NCI-H82 treated with DMSO at 0.1 percent for 48 hours (cell line): Measurements from ENCODE around the gene CHD3.

Experiments
- DNase-seq: peaks from one replicate; lab custom pipeline; 2025; ENCODE audit not compliant: unreplicated experiment; lab: John Stamatoyannopoulos, UW

The CHD3 gene

DNA sequence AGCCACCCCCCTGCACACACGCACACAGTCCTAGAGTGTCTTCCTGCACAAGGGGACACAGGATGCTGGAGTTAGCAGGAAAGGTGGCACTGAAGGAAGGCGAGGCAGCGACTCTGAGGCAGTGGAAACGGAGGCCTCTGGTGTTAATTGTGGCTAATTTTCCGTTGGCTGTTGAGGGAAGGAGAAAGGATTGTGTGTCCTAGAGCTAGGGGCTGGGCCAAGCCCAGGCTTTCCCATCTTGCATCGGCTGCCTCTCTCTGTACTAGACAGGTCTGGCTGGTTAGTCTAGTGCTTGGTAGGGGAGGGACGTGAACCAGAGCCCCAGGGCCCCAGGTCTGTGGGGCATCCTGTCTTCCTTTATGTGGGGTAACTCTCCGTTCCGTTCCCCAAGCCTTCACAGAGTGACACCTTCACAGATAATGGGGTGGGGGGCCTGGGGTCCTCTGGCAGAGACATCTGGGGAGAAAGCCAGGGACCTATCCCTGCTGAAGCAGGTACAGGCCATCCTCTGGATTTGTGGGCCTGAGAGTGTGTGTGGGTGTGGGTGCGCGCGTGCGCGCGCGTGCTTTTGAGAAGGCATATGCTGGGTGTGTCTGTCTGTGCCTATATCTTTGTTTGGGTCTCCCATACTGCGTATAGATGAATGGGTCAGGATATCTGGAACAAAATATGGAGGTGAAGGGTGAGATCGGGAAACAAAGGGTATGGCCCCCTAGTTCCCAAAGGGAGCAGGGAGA is at the start of gene CHD3:
Gene CHD3 (plus strand): TSS at position 606 of the 737 bp plus-strand sequence. CDS start 212 bp downstream, outside the sequence.
- DNase-seq = no peak

DNA sequence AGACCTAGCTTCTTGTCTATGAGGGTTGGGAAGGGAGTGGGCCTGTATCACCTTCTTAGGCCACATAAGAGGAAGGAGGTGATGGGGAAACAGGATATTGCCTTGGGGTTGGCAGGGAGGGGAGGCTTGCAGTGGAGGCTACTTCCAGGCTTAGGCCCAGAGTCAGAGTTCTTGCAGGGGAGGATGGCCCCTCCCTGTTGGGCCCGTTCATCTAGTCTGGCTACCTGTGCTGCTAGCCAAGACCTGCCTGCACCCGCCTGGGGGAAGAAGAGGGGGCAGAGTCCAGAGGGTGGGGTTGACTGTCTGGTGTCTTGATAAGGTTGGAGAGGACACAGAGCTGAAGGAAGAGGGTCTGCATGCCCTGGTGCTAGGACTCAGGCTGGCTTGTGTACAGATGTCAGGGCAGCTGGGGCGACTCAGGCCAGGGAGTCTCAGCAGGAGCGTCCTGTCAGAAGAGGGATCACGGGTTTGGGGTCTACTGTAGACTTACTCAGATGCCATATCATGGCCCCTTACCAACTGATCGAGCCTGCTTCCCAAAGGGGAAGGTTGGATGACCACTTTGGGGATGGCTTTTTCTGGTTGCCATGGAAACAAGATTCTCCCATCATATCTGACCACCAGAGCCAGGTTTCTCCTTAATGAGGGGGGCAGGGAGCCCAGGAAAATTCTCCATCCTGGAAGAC is 49.3 kb upstream of the CHD3 start:
- no peak for DNase-seq

DNA sequence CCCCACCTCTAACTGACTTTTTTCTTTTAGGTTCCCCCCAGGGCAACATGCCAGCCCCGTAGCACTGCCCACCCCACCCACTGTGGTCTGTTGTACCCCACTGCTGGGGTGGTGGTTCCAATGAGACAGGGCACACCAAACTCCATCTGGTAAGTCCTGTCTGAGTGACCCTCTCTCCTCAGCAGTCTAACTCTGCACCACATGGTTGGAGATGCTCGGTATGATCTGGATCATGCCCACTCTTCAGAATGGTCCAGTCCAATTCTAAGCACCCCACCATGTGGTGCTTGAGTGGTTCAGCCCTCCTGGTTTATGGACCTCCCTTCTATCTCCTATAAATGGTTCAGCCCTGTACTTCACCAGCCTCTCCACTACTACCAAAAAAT is 48.7 kb upstream of the CHD3 start:
- peak; percentile 45 for DNase-seq

DNA sequence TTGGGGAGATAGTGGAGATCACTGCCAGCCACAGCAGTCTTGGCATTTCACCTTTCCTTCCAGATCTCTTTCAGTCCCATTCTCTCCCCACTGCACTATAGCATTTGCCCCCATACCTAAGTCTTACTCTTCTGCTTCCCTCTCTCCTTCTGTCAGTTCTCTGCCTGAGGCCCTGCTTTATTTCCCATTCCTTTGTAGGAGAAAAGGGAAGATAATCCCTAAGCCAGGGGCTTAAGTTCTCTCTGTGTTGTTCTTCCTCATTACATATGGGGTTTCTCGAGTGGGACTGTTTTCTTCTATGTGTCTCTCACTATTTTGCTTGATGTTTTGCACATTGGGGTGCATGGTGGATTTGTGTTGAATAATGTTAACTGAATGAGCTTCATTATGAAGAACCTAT is 48.1 kb upstream of the CHD3 start:
- peak; percentile 68 for DNase-seq

DNA sequence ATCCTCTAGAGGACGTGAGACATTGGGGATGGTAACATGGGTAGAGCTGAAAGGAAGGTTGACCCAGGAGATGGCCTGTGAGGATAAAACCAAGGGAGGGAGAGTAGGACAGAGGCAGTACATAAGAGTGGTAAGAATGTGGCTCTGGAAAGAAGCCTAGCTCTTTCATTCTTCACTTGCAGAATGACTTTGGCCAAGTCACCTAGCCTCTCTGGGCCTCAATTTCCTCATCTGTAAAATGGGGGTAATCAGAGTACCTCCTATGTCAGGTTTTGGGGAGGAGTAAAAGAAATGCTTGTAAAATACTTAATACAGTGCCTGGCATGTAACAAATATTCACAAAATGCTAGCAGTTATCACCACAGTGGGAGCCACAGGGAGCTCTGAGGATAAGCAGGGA is 47.7 kb upstream of the CHD3 start:
- no peak for DNase-seq

DNA sequence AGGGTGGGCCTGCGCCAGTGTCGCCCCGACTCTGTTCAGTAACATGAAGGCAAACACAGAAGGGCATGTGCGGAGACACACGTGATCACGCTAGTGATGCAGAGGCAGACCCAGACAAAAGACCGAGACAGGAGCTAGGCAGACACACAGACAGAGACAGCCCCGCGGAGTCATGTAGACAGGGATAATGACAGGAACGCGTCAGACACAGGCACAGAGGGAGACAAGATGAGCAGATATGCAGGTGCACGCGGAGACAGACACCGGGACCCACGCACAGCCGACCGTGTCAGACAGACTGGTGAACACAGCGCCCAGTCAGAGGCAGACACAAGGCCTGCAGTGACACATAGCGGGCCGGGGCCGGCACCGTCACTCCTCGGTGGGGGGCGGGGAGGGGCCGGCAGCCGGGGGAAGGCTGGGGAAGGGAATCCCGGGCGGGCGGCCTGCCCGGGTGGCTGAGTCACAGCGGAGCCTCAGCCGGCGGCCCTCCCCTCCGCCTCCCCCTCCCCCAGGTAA is 47.1 kb upstream of the CHD3 start:
- peak; percentile 54 for DNase-seq

DNA sequence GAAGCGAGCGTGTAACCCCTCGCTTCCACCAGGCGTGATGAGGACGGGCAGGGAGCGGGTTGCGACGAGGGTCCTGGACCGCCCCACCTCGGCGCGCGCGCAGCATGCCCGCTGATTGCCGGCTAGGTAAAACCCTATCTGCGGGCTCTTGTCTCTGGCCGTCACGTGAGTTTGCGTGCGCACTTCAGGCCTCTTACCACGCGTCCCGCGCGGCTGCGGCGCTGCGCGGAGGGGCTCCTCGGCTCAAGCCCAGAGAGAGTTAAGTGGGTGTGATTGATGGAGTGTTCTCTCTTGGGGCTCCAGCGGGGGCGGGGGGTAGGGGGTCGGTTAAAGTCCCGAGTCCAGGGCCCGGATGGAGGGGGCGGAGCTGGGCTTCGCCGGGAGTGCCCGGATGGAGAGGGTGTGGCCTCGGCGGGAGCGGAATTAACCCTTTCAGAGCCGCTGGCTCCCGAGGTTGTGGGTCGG is 46.6 kb upstream of the CHD3 start:
- DNase-seq = peak; percentile 74

DNA sequence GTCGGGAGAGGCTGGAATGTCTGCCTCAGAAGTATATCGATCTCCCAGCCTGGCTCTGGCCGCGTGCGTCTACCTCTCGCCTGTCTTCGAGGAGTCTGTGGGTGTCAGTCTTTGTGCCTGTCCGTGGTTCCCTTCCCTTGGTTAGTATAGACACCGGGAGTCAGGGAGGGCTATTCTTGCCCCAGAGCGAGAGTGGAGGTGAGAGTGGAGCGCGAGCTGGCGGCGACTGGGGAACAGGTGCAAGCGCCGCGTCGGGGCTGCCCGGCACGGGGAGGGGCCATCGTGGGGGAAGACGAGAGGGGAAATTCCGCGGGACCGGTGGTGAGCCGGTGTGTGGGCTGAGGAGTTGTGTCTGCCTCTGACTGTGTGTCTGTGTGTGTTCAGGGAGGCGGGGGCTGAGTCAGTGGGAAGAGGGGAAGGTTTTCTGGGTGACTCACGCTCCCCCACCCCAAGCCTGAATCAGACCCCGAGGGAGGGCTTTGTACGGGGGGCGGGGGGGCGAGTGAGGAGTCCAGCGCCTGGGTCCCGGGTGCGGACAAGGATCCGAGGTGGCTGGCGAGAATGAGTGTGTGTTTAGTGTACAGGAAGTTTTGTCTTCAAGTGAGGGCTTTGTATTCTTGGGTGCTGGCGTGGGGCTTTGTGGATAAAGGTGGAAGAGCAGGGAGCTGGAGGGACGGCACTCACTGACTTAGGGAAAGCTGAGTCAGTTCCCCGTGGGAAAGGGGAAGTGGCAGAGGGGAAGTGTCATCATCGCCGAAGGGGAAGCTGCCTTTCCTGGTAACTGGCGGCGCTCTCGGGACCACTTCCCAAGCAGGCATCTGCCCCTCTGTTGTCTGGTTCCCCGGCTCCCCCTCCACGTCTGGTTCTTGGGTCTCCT is 46.0 kb upstream of the CHD3 start:
- no peak for DNase-seq

DNA sequence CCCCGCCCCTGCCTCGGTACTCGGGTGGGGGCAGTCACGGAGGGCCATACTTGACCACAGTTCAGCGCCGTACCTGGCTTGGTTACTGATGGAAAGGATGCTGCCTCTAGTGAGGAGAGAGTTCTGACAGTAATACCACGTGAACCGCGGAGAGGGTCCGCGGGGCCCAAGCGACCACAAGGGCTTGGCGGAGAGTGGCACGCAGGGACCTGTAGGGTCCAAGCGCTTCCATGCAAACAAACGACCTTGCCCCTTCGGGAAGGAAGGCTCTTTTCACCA is 45.4 kb upstream of the CHD3 start:
- no peak for DNase-seq

DNA sequence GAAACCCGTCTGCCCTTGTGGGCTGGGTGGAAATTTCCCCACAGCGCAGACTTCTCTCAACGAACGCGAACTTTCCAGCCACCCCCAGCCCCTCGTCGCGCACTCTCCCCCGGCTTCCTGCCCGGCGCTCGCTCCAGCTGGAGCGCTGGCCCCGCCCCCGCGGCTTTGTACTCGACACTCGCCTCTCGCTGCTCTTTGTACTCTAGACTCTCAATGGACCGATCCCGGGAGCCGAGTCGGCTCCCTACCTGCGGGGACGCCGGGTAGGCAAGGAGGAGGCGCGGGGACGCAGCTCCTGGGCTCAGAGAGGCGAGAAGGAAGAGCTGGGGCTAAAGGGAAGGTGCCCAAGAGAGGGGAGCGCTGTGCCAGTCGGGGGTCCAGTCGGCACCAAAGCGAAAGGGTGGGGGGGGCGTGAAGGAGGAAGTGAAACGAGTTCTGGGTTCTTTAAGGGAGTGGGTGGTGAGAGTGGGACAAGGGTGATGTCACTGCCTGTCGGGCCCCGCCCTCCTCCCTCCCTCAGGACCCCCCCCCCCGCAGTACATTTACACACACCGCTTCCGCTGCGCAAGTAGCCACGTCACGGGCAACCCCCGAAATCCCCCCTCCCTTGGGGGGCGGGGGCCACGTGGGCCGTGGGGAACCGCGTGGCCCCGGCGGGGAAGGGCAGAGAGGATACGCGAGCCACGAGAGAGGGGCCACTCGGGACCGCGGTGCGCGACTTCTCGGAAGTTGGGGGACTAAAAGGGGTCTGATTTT is 44.9 kb upstream of the CHD3 start:
- peak; percentile 78 for DNase-seq

DNA sequence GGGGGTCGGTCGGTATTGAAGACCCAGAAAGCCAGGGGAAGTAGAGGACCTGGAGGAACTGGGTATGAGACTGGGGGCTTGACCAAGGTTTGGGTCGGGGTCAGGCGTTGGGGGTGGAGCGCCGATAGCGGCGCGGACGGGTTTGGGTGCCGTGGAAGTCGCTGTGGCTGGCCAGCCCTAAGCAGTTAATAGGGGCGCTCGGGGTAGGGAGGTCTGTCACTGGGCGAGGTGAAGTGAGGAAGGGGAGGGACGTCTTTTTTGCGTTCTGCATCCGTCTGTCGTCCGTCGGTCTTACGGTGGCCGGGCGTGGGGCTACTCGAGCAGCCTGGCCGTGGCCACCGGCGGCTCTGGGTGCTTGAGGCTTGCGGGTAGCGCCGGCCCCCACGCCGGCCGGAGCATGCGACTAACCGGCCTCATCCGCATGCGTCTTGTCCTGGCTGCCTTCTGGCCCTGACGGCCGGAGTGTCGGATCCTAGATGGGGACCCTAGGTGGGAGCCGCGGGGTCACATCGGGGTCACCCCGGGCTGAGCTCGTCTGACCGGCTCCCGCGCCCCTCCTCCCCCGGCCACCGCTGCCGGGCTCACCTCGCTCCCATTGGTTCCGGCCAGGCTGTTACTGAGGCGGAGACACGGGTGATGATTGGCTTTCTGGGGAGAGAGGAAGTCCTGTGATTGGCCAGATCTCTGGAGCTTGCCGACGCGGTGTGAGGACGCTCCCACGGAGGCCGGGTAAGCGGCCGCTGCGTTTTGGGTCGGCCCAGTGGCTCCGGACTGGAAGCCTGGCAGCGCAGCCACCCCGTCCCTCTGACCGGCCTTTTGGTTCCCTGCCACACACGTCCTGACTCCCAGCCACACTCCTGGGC is 44.1 kb upstream of the CHD3 start:
- peak; percentile 92 for DNase-seq

DNA sequence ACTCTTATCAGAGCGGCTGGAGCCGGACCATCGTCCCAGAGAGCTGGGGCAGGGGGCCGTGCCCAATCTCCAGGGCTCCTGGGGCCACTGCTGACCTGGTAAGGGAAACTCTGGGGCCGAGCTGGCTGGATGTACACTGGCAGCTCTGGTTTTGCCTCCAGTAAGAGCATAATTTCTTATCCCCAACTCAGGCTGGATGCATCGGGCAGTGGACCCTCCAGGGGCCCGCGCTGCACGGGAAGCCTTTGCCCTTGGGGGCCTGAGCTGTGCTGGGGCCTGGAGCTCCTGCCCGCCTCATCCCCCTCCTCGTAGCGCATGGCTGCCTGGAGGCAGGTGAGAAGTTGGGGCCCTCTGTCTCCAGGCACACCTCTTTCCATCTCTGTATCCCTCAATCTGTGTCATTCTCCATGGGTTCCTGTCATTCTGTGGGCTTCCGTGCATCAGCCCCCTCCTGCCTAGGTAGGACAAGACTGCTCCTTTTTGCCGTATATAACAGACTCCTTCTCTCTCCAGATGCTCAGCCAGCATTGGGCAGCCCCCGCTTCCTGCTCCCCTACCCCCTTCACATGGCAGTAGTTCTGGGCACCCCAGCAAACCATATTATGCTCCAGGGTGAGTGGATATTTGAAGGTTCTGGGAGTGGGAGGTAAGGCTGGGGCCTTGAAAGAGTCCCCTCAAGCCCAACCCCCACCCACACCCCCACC is 43.1 kb upstream of the CHD3 start:
- no peak for DNase-seq

DNA sequence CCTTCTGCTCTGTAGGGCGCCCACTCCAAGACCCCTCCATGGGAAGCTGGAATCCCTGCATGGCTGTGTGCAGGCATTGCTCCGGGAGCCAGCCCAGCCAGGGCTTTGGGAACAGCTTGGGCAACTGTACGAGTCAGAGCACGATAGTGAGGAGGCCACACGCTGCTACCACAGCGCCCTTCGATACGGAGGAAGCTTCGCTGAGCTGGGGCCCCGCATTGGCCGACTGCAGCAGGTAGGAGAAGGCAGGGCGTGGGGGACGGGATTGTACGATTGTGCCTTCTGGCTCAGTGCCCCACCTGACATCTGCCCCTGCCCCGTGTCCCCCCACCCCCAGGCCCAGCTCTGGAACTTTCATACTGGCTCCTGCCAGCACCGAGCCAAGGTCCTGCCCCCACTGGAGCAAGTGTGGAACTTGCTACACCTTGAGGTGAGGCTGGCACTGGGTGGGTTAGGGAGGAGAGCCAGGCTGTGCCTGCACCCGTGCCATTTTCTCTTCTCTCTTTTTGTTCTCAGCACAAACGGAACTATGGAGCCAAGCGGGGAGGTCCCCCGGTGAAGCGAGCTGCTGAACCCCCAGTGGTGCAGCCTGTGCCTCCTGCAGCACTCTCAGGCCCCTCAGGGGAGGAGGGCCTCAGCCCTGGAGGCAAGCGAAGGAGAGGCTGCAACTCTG is 42.4 kb upstream of the CHD3 start:
- no peak for DNase-seq

DNA sequence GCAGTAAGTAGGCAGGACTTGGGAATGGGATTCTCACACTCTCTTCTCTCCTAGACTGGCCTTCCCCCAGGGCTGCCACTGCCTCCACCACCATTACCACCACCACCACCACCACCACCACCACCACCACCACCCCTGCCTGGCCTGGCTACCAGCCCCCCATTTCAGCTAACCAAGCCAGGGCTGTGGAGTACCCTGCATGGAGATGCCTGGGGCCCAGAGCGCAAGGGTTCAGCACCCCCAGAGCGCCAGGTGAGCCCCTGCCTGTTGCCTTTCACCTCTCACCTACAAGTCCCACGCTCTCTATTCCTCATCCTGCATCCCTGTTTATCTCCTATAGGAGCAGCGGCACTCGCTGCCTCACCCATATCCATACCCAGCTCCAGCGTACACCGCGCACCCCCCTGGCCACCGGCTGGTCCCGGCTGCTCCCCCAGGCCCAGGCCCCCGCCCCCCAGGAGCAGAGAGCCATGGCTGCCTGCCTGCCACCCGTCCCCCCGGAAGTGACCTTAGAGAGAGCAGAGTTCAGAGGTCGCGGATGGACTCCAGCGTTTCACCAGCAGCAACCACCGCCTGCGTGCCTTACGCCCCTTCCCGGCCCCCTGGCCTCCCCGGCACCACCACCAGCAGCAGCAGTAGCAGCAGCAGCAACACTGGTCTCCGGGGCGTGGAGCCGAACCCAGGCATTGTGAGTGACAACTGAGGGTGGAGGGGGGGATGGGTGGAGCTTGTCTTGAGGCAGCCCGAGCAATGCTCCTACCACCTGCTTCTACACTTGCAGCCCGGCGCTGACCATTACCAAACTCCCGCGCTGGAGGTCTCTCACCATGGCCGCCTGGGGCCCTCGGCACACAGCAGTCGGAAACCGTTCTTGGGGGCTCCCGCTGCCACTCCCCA is 41.6 kb upstream of the CHD3 start:
- DNase-seq = no peak

DNA sequence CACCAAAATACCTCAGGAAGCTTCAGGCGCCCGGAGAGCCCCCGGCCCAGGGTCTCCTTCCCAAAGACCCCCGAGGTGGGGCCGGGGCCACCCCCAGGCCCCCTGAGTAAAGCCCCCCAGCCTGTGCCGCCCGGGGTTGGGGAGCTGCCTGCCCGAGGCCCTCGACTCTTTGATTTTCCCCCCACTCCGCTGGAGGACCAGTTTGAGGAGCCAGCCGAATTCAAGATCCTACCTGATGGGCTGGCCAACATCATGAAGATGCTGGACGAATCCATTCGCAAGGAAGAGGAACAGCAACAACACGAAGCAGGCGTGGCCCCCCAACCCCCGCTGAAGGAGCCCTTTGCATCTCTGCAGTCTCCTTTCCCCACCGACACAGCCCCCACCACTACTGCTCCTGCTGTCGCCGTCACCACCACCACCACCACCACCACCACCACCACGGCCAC is 40.4 kb upstream of the CHD3 start:
- DNase-seq = no peak

DNA sequence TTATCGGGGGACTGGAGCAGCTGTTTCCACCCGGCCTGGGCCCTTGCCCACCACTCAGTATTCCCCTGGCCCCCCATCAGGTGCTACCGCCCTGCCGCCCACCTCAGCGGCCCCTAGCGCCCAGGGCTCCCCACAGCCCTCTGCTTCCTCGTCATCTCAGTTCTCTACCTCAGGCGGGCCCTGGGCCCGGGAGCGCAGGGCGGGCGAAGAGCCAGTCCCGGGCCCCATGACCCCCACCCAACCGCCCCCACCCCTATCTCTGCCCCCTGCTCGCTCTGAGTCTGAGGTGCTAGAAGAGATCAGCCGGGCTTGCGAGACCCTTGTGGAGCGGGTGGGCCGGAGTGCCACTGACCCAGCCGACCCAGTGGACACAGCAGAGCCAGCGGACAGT is 39.9 kb upstream of the CHD3 start:
- no peak for DNase-seq

DNA sequence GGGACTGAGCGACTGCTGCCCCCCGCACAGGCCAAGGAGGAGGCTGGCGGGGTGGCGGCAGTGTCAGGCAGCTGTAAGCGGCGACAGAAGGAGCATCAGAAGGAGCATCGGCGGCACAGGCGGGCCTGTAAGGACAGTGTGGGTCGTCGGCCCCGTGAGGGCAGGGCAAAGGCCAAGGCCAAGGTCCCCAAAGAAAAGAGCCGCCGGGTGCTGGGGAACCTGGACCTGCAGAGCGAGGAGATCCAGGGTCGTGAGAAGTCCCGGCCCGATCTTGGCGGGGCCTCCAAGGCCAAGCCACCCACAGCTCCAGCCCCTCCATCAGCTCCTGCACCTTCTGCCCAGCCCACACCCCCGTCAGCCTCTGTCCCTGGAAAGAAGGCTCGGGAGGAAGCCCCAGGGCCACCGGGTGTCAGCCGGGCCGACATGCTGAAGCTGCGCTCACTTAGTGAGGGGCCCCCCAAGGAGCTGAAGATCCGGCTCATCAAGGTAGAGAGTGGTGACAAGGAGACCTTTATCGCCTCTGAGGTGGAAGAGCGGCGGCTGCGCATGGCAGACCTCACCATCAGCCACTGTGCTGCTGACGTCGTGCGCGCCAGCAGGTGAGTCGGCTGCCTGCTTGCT is 39.3 kb upstream of the CHD3 start:
- no peak for DNase-seq
